ENCODE data around the gene NEDD4L.

NEDD4L gene

DNA sequence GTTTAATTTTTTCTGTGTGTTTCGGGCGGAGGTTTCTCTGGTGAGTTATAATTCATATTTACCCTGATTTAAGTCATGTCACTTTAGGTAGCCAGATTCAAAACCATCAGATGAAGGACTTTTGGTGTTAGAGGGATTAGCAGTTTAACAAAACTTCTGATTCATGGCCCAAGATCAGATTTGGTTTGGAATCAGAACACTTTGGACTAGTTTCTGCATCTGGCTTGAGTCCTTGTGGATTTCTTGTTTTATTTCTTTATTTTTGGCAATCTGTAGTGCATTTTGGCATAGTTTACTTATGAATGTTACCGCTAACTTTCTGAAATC is 3.5 kb downstream of the NEDD4L start (continued):
- TF ChIP-seq ZNF639 (tag by site-specific recombination; IDR thresholded peaks at IDR 0.05), result no peak
- TF ChIP-seq ZNF555 (tag by site-specific recombination; conservative IDR thresholded peaks at IDR 0.05), result no peak
- no peak for TF ChIP-seq ZSCAN23 (tag by site-specific recombination; IDR thresholded peaks at IDR 0.05)

DNA sequence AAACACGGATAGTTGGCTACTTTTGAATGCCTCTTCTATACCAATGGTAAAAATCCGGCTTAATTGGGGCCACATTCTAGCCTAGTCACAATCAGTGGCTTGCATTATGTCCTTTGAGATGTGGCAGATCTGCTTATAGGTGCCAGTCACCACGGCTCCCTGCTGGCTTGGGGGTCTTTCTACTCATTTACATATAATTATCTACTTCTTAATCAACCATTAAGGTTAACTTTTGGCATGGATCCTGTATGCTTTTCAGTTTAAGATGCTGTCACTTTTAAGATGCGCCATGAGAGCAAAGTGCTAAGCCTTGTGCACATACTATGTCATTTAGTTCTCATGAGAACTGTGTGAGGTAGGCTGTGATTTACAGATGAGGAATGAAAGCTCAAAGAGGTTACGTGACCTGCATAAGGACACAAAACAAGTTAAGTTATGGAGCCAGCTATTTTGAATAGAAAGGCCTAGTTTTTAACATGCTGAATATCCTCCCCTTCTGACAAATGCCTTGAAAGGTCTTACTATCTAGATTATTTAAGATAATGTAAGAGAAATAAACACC is 4.1 kb downstream of the NEDD4L start:
- CTCF ChIA-PET, result interaction anchor here (0.6 to 3.1 kb wide), 4 partner anchors 51 to 339 kb away, joined by 3 to 21 read pairs (median 5); no protein-coding TSS in a partner anchor
- POLR2A ChIA-PET, result no interaction called here
- no peak for TF ChIP-seq PRDM6 (tag by site-specific recombination; IDR thresholded peaks at IDR 0.05)
- no peak for TF ChIP-seq ZFHX2 (tag by site-specific recombination; conservative IDR thresholded peaks at IDR 0.05)
- TF ChIP-seq ZNF114 (tag by site-specific recombination; IDR thresholded peaks at IDR 0.05), result no peak
- TF ChIP-seq ZNF157 (tag by site-specific recombination; IDR thresholded peaks at IDR 0.05), result no peak
- TF ChIP-seq ZBTB10 (tag by site-specific recombination; IDR thresholded peaks at IDR 0.05), result no peak
- no peak for TF ChIP-seq PRDM10 (tag by site-specific recombination; IDR thresholded peaks at IDR 0.05)
- no peak for TF ChIP-seq HOXD13 (CRISPR knock-in tag; IDR thresholded peaks at IDR 0.05; ENCODE audit: borderline replicate concordance)
- TF ChIP-seq ZNF280C (tag by site-specific recombination; IDR thresholded peaks at IDR 0.05), result no peak
- no peaks in the 10 kb centered on the region for H3K36me3 ChIP-seq (ENCODE audit: control insufficient read depth in 2 of 2, insufficient read depth in 1 of 2, low read length in 2 of 2)
- H3K4me3 ChIP-seq (ENCODE audit: low read depth, low read length), result no peak overlapping the region
- H3K4me1 ChIP-seq (ENCODE audit: control insufficient read depth, insufficient read depth, low read length), result peaks cover 11% of the 10 kb centered on the region
- H3K9me3 ChIP-seq (ENCODE audit: control insufficient read depth, insufficient read depth, low read depth, low read length), result no peaks in the 10 kb centered on the region
- no peak overlapping the region for H3K27ac ChIP-seq (ENCODE audit: extremely low read depth, low read depth, low read length)
